A673 (cell line): ENCODE results near the gene HAUS6.

Experiments used
- CTCF ChIP-seq: fragments of 300-800, 200-600 bp; sonication (generic); conservative IDR thresholded peaks from 2 replicates; pipeline ENCODE4 v1.5.1; 2017; ENCODE audit warnings: low read depth, mild to moderate bottlenecking, antibody characterized with exemption, low read length, moderate library complexity, mixed read lengths
- EZH2 ChIP-seq: fragments of 200-600 bp; sonication (generic); IDR thresholded peaks from 2 replicates; pipeline ENCODE4 v1.6.1; 2017; ENCODE audit warnings: borderline replicate concordance, low read depth, mild to moderate bottlenecking, mixed read lengths, antibody characterized with exemption, low read length; ENCODE audit not compliant: poor library complexity, severe bottlenecking

GRCh38 chr9:19151425-19152159, 48.9 kb upstream of the HAUS6 start:
- TF ChIP-seq CTCF (no peak), EZH2 (no peak)
